Measurements from ENCODE around the gene SH3TC1. TPM values are rescaled to one million over a fixed set of nuclear protein-coding genes. Genes with fewer than 3 reads are reported as not detected.

The SH3TC1 gene
- total RNA-seq, 2 experiments from 2014 or later = 11.1 to 18.3 TPM

- DNase-seq (no peak), ATAC-seq (no peak)
- intact Hi-C loops (cut with DNase I, micrococcal nuclease) = no loop called here
- ChIA-PET POLR2A (no interaction called here), CTCF (no interaction called here)
- Mint-ChIP-seq H3K4me1 (peaks cover 3% of the 10 kb centered on the region), H3K27ac (no peak overlapping the region), H3K4me3 (no peak overlapping the region), H3K9me3 (ENCODE audit: low read depth) (no peaks in the 10 kb centered on the region), H3K27me3 (peaks cover 7% of the 10 kb centered on the region), H3K36me3 (ENCODE audit: low read depth) (no peaks in the 10 kb centered on the region)
Observed at GRCh38 chr4:8174970-8175369, 24.1 kb upstream of the SH3TC1 start.

DNA sequence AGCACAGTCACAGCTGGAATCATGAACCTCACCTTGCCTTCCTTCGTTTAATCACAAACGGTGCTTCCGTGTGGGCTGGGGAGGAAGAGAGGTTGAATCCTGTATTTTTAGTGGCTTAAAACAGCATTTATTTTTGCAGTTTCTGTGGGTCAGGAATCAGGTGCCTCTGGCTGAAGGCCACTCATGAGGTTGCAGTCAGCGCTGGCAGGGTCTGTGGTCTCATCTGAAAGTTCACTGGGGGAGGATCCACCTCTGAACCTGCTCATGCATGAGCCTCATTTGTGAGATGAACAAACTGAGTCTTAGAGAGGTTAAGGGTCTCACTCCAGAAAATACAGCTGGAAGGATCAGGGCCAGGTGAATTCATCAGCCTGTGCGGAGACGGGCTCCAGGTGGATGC, 23.4 kb upstream of the SH3TC1 start:
- H3K36me3 Mint-ChIP-seq (ENCODE audit: low read depth) = no peaks in the 10 kb centered on the region
- H3K4me1 Mint-ChIP-seq = peaks cover 3% of the 10 kb centered on the region

GRCh38 chr4:8176547-8177399, 22.3 kb upstream of the SH3TC1 start:
- intact Hi-C loops (cut with DNase I, micrococcal nuclease) = loop anchor here (2.0 kb wide), 3 partner anchors 62 to 226 kb away; no protein-coding TSS in a partner anchor
- H3K9me3 Mint-ChIP-seq (ENCODE audit: low read depth) = no peaks in the 10 kb centered on the region

More for the DNA sequence above, 23.4 kb upstream of the SH3TC1 start:
- CTCF ChIA-PET = interaction anchor here (1.1 to 1.7 kb wide), 5 partner anchors 8 to 67 kb away, joined by 4 to 14 read pairs (median 5); partner anchors contain the start of gene ABLIM2
- ATAC-seq (no peak), DNase-seq (no peak)
- Mint-ChIP-seq H3K27ac (no peak overlapping the region), H3K9me3 (ENCODE audit: low read depth) (no peaks in the 10 kb centered on the region), H3K27me3 (peaks cover 7% of the 10 kb centered on the region), H3K4me3 (no peak overlapping the region)
- POLR2A ChIA-PET = no interaction called here
- intact Hi-C loops (cut with DNase I, micrococcal nuclease) = loop anchor here (2.0 kb wide), 3 partner anchors 63 to 227 kb away; no protein-coding TSS in a partner anchor

DNA sequence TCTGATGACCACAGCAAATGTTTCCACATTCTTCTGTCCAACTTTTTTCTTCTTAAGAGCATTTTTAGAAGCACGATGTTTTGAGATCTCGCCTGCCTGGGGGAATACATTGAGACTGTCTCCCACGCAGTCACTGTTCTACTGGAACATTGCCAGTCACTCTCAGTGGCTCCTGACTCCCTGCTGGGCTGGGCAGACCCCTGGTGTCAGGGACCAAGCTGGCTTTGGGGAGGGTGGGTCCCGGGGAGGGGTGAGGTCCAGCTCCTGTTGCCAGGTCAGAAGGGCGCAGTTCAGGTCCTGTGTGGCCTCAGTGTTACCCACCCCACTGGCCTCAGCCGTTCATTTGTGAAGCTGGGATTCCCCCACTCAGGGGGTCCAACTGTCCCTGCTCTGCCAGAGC, 21.5 kb upstream of the SH3TC1 start:
- Mint-ChIP-seq H3K36me3 (ENCODE audit: low read depth) (no peaks in the 10 kb centered on the region), H3K9me3 (ENCODE audit: low read depth) (no peaks in the 10 kb centered on the region), H3K27ac (no peak overlapping the region), H3K27me3 (no peaks in the 10 kb centered on the region), H3K4me1 (no peaks in the 10 kb centered on the region), H3K4me3 (no peak overlapping the region)
- POLR2A ChIA-PET = no interaction called here
- CTCF ChIA-PET = interaction anchor here (0.5 to 1.7 kb wide), 14 partner anchors 9 to 845 kb away, joined by 3 to 14 read pairs (median 4); partner anchors contain the start of genes ABLIM2 and SH3TC1
- intact Hi-C loops (cut with DNase I, micrococcal nuclease) = loop anchor here (2.0 kb wide), 3 partner anchors 61 to 225 kb away; no protein-coding TSS in a partner anchor
- DNase-seq (no peak), ATAC-seq (no peak)

More at GRCh38 chr4:8176547-8177399, 22.3 kb upstream of the SH3TC1 start:
- CTCF ChIA-PET = interaction anchor here (0.5 to 1.7 kb wide), 22 partner anchors 9 to 914 kb away, joined by 3 to 14 read pairs (median 4); partner anchors contain the start of genes ABLIM2 and SH3TC1
- POLR2A ChIA-PET = no interaction called here
- Mint-ChIP-seq H3K27me3 (peaks cover 3% of the 10 kb centered on the region), H3K36me3 (ENCODE audit: low read depth) (no peaks in the 10 kb centered on the region), H3K4me1 (peaks cover 3% of the 10 kb centered on the region), H3K4me3 (no peak overlapping the region), H3K27ac (no peak overlapping the region)
- ATAC-seq (peak; percentile 95), DNase-seq (peak; percentile 68)

DNA sequence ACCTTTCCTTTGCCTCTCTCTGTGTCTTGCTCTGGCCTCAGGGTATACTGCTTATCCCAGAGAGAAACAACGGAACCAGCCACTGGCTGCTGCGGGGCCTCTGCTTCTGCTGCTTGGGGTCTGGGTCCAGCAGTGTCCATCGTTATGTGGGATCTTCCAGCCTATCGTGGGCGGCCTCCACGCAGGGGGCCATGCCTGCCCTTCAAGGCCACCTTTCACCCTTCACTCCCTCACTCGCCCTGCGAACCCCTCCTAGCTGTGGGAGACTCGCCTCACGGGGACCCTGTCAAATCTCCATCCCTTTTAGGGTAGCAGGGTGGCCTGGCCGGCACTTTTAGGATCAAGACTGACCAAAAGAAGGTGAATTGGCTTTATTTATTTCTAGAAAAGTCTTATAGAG, 21.1 kb upstream of the SH3TC1 start:
- no peak for ATAC-seq
- Mint-ChIP-seq H3K4me3 (no peak overlapping the region), H3K27ac (no peak overlapping the region), H3K36me3 (ENCODE audit: low read depth) (no peaks in the 10 kb centered on the region), H3K27me3 (no peaks in the 10 kb centered on the region), H3K4me1 (no peaks in the 10 kb centered on the region), H3K9me3 (ENCODE audit: low read depth) (no peaks in the 10 kb centered on the region)
- ChIA-PET POLR2A (no interaction called here), CTCF (interaction anchor here (0.6 kb wide), 1 partner anchor 15 kb away, joined by 3 read pairs; no protein-coding TSS in a partner anchor)
- intact Hi-C loops (cut with DNase I, micrococcal nuclease) = loop anchor here (2.0 kb wide), 3 partner anchors 61 to 225 kb away; no protein-coding TSS in a partner anchor
- DNase-seq = no peak

DNA sequence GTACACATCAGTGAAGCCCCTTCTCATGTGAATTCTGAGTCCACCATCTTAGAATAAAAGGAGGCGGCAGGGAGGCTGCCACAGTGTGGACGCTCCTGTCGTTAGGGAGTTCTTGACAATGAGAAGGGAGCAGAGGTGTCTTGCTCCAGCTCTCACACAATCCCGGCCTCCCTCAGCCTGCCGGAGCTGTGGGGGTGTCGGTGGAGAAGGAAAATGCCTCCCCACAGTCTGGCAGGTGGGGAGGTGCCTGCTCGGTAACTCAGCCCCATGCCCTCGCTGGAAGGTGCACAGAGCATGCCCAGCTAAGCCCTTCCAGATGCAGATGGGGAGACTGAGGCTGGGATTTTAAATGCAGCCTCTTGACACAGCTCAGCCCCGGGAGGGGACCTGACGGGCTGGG, 20.0 kb upstream of the SH3TC1 start:
- Mint-ChIP-seq H3K9me3 (ENCODE audit: low read depth) (no peaks in the 10 kb centered on the region), H3K4me3 (no peak overlapping the region), H3K27ac (no peak overlapping the region), H3K27me3 (no peaks in the 10 kb centered on the region), H3K36me3 (ENCODE audit: low read depth) (no peaks in the 10 kb centered on the region), H3K4me1 (no peaks in the 10 kb centered on the region)
- ChIA-PET POLR2A (no interaction called here), CTCF (interaction anchor here (0.6 to 0.8 kb wide), 3 partner anchors 11 to 39 kb away, joined by 3 to 4 read pairs (median 3); no protein-coding TSS in a partner anchor)
- ATAC-seq (no peak), DNase-seq (no peak)
- intact Hi-C loops (cut with DNase I, micrococcal nuclease) = no loop called here

DNA sequence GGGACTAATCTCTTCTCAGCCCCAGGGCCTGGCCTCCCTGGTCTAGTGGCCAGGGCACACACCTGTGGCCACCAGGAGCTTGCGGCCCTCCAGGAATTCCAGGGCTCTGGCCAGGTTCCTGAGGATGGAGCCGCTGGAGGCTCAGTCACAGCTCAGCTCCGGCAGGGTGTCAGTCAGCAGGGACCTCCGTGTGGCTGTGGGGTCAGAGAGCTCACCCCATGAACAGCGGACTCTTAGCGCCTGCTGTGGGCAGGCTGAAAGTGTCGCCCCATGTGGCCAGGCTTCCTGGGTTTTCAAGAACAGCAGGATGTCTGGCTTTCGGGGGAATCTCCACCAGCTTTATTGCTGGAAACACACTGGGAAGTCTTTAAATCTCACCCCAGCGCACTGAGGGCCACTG, 19.3 kb upstream of the SH3TC1 start:
- ChIA-PET POLR2A (no interaction called here), CTCF (interaction anchor here (0.6 kb wide), 2 partner anchors 12 to 440 kb away, joined by 3 to 4 read pairs; no protein-coding TSS in a partner anchor)
- no peaks in the 10 kb centered on the region for H3K4me1 Mint-ChIP-seq
- H3K36me3 Mint-ChIP-seq (ENCODE audit: low read depth) = no peaks in the 10 kb centered on the region
- intact Hi-C loops (cut with DNase I, micrococcal nuclease) = no loop called here
- no peak for DNase-seq
- H3K4me3 Mint-ChIP-seq = no peak overlapping the region
- no peak overlapping the region for H3K27ac Mint-ChIP-seq
- H3K9me3 Mint-ChIP-seq (ENCODE audit: low read depth) = no peaks in the 10 kb centered on the region
- ATAC-seq = no peak
- H3K27me3 Mint-ChIP-seq = no peaks in the 10 kb centered on the region

DNA sequence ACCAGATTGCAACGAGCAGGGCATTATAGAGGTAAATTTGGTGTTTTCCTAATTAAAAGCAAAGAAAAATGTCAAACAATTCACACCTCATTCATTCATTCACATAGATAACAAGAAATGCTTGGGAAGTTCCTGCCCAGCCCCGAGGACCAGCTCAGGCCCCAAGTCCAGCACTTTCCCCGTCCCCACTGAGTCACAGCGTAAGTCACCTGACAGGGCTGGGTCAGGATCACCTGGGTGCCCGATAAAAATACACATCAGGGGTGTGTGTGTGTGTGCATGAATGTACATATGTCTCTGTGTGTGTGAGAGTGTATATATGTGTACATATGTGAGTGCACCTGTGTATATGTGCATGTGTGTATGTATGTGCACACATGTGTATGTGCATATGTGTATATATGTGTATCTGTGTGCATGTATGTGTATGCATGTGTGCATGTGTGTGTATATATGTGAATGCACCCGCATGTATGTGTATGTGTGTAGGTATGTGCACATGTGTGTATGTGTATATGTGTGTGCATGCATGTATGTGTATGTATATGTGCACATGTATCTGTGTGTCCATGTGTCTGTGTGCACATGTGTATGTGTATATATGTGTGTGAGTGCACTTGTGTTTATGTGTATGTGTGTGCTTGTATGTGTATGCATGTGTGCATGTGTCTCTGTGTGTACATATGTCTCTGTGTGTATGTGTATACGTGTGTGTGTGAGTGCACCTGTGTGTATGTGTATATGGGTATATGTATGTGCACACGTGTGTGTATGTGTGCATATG, 18.6 kb upstream of the SH3TC1 start:
- Mint-ChIP-seq H3K36me3 (ENCODE audit: low read depth) (no peaks in the 10 kb centered on the region), H3K4me1 (no peaks in the 10 kb centered on the region), H3K9me3 (ENCODE audit: low read depth) (no peaks in the 10 kb centered on the region), H3K4me3 (no peak overlapping the region), H3K27me3 (no peaks in the 10 kb centered on the region), H3K27ac (no peak overlapping the region)
- ChIA-PET CTCF (no interaction called here), POLR2A (no interaction called here)
- no peak for DNase-seq
- intact Hi-C loops (cut with DNase I, micrococcal nuclease) = no loop called here
- no peak for ATAC-seq

DNA sequence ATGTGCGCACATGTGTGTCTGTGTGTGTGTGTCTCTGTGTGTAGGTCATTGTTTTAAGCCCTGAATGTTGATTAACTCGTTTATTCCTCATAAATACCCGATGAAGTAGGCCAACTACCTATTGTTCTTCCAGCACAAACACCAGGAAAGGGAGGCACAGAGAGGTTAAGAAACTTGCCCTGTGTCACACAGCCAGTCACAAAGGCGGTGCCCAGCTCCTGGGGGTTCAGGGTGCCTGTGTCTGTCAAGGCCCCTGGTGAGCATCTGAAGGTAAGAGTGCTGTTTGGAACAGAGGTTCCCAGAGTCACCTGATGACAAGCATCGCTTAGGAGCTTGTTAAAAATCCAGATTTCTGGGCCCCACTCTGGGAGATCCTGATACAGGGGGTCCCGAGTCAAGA, 18.0 kb upstream of the SH3TC1 start:
- Mint-ChIP-seq H3K36me3 (ENCODE audit: low read depth) (no peaks in the 10 kb centered on the region), H3K4me1 (no peaks in the 10 kb centered on the region), H3K27ac (no peak overlapping the region), H3K27me3 (no peaks in the 10 kb centered on the region), H3K4me3 (no peak overlapping the region), H3K9me3 (ENCODE audit: low read depth) (no peaks in the 10 kb centered on the region)
- no peak for DNase-seq
- intact Hi-C loops (cut with DNase I, micrococcal nuclease) = no loop called here
- CTCF ChIA-PET = no interaction called here
- POLR2A ChIA-PET = no interaction called here
- ATAC-seq = no peak

- POLR2A ChIA-PET = no interaction called here
- no peak for ATAC-seq
- Mint-ChIP-seq H3K36me3 (ENCODE audit: low read depth) (no peaks in the 10 kb centered on the region), H3K4me1 (no peaks in the 10 kb centered on the region), H3K9me3 (ENCODE audit: low read depth) (no peaks in the 10 kb centered on the region), H3K27me3 (no peaks in the 10 kb centered on the region), H3K27ac (no peak overlapping the region), H3K4me3 (no peak overlapping the region)
- intact Hi-C loops (cut with DNase I, micrococcal nuclease) = no loop called here
- CTCF ChIA-PET = no interaction called here
- no peak for DNase-seq
Observed at GRCh38 chr4:8181844-8182243, 17.2 kb upstream of the SH3TC1 start.

- H3K27ac Mint-ChIP-seq = no peak overlapping the region
- H3K4me3 Mint-ChIP-seq = no peak overlapping the region
- H3K27me3 Mint-ChIP-seq = no peaks in the 10 kb centered on the region
- intact Hi-C loops (cut with DNase I, micrococcal nuclease) = no loop called here
- DNase-seq (no peak), ATAC-seq (no peak)
- POLR2A ChIA-PET = no interaction called here
- CTCF ChIA-PET = no interaction called here
- H3K4me1 Mint-ChIP-seq = no peaks in the 10 kb centered on the region
- no peaks in the 10 kb centered on the region for H3K36me3 Mint-ChIP-seq (ENCODE audit: low read depth)
- H3K9me3 Mint-ChIP-seq (ENCODE audit: low read depth) = no peaks in the 10 kb centered on the region
Observed at GRCh38 chr4:8182294-8182693, 16.8 kb upstream of the SH3TC1 start.
